HepG2 (cell line): ENCODE results near the gene TVP23A. TPM values are rescaled to one million over a fixed set of nuclear protein-coding genes. Genes with fewer than 3 reads are reported as not detected.

Experiments
- CBX1 ChIP-seq: IDR thresholded peaks from one replicate; pipeline ENCODE4 v1.6.1; 2016; ENCODE audit warnings: antibody characterized with exemption, low read depth
- NR1H2 ChIP-seq: sonication (generic); formaldehyde crosslinking; IDR thresholded peaks from 2 replicates; pipeline ENCODE4 v1.8.1; 2022; ENCODE audit warnings: low read depth, missing genetic modification reagents, borderline replicate concordance
- SMARCE1 ChIP-seq: fragments of 450-650 bp; IDR thresholded peaks from 2 replicates; pipeline ENCODE4 v1.6.1; 2017; ENCODE audit warnings: borderline replicate concordance
- SOX13 ChIP-seq, 3 experiments: fragments of 450-650 bp in 1 of 3; sonication (generic) in 1 of 3; formaldehyde crosslinking in 1 of 3; IDR thresholded peaks in 2 of 3; conservative IDR thresholded peaks in 1 of 3; 2 replicates each; pipeline versions ENCODE4 v1.5.0 to v1.6.1; 2016 to 2020; ENCODE audit warnings: antibody characterized with exemption in 1 of 3, mild to moderate bottlenecking in 1 of 3, missing compliant biosample characterization in 1 of 3, missing genetic modification reagents in 1 of 3, moderate library complexity in 1 of 3
- ZFP36L2 ChIP-seq: sonication (generic); formaldehyde crosslinking; IDR thresholded peaks from 2 replicates; pipeline ENCODE4 v1.4.0; 2020; ENCODE audit warnings: missing genetic modification reagents
- ZNF24 ChIP-seq: fragments of 450-650 bp; IDR thresholded peaks from 2 replicates; pipeline ENCODE4 v1.6.1; 2017; ENCODE audit warnings: antibody characterized with exemption, mild to moderate bottlenecking
- ZNF441 ChIP-seq: sonication (generic); formaldehyde crosslinking; IDR thresholded peaks from 2 replicates; pipeline ENCODE4 v1.7.0; 2021; ENCODE audit warnings: missing genetic modification reagents, borderline replicate concordance
- ZNF550 ChIP-seq: sonication (generic); formaldehyde crosslinking; IDR thresholded peaks from 2 replicates; pipeline ENCODE4 v1.4.0; 2020; ENCODE audit warnings: mild to moderate bottlenecking, missing genetic modification reagents, borderline replicate concordance
- ZNF607 ChIP-seq: sonication (generic); formaldehyde crosslinking; IDR thresholded peaks from 2 replicates; pipeline ENCODE4 v1.5.1; 2020; ENCODE audit warnings: missing genetic modification reagents, mild to moderate bottlenecking, borderline replicate concordance
- ZNF7 ChIP-seq: IDR thresholded peaks from 2 replicates; pipeline ENCODE4 v1.6.1; 2016; ENCODE audit warnings: missing biosample characterization, missing genetic modification reagents
- ZNF709 ChIP-seq: sonication (generic); formaldehyde crosslinking; IDR thresholded peaks from 2 replicates; pipeline ENCODE4 v1.5.0; 2020; ENCODE audit warnings: mild to moderate bottlenecking, missing genetic modification reagents
- polyA plus RNA-seq, 8 experiments: library from polyadenylated mRNA; depleted of rRNA in 3 of 8; stranded (reverse) in 7 of 8; unstranded in 1 of 8; fragments of >200 nt; fragmentation: Illumina TruSeq in 4 of 8; extraction: Trizol in 4 of 8; gene quantifications; 2 replicates each; pipeline versions ENCODE4 v1.2.1 to v1.2.3, GENCODE V29; 2011 to 2016; ENCODE audit warnings: low read depth in 4 of 8, missing spikeins in 1 of 8, mixed read lengths in 1 of 8; ENCODE audit not compliant: insufficient read depth in 1 of 8
- total RNA-seq, 5 experiments: library from RNA; depleted of rRNA; stranded (reverse); fragments of >200 nt; fragmentation: Illumina TruSeq; extraction: Trizol; gene quantifications; 2 replicates each; pipeline ENCODE4 v1.2.3, GENCODE V29; 2016; ENCODE audit warnings: low read depth in 1 of 5
- TF ChIP-seq, protein P1 (sequence below): sonication (generic); formaldehyde crosslinking; IDR thresholded peaks from 2 replicates; pipeline ENCODE4 v1.5.0; 2020; ENCODE audit warnings: mild to moderate bottlenecking, missing genetic modification reagents, borderline replicate concordance
- TF ChIP-seq, protein P2 (sequence below): sonication (generic); formaldehyde crosslinking; IDR thresholded peaks from 2 replicates; pipeline ENCODE4 v1.5.0; 2020; ENCODE audit warnings: mild to moderate bottlenecking, missing genetic modification reagents, moderate library complexity
- TF ChIP-seq, protein P3 (sequence below): sonication (generic); formaldehyde crosslinking; IDR thresholded peaks from 2 replicates; pipeline ENCODE4 v1.5.1; 2020; ENCODE audit warnings: missing genetic modification reagents, mild to moderate bottlenecking, borderline replicate concordance
- TF ChIP-seq, protein P4 (sequence below): fragments of 450-650 bp; IDR thresholded peaks from 2 replicates; pipeline ENCODE4 v1.6.1; 2017

The TVP23A gene
- total and polyA plus RNA-seq, 2 of the 13 experiments (the other 11 are each of a cell fraction or from before 2014, with no cell fraction given): not detected

DNA sequence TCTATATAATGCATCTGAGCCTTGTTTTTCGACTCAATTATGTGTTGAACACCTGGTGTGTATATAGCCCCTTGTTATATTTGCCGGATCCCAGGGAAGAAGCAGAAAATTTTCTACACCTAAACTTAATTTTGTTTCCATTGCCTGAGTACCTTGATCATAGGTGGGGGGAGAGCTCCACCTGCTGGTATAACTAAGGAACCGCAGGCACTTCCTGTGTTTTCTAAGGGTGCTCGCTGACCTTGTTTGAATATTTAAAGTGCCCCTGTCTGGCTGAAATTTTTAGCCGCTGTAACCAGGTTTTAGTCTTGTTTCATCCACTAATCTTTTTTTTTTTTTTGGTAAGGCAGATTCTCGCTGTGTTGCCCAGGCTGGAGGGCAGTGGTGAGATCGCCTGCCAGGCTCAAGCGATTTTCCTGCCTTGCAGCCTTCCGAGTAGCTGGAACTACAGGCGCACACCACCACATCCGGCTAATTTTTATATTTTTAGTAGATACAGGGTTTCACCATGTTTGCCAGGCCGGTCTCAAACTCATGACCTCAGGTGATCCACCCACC lies 81.4 kb downstream of the TVP23A start (continued):
- TF ChIP-seq, protein P1, sequence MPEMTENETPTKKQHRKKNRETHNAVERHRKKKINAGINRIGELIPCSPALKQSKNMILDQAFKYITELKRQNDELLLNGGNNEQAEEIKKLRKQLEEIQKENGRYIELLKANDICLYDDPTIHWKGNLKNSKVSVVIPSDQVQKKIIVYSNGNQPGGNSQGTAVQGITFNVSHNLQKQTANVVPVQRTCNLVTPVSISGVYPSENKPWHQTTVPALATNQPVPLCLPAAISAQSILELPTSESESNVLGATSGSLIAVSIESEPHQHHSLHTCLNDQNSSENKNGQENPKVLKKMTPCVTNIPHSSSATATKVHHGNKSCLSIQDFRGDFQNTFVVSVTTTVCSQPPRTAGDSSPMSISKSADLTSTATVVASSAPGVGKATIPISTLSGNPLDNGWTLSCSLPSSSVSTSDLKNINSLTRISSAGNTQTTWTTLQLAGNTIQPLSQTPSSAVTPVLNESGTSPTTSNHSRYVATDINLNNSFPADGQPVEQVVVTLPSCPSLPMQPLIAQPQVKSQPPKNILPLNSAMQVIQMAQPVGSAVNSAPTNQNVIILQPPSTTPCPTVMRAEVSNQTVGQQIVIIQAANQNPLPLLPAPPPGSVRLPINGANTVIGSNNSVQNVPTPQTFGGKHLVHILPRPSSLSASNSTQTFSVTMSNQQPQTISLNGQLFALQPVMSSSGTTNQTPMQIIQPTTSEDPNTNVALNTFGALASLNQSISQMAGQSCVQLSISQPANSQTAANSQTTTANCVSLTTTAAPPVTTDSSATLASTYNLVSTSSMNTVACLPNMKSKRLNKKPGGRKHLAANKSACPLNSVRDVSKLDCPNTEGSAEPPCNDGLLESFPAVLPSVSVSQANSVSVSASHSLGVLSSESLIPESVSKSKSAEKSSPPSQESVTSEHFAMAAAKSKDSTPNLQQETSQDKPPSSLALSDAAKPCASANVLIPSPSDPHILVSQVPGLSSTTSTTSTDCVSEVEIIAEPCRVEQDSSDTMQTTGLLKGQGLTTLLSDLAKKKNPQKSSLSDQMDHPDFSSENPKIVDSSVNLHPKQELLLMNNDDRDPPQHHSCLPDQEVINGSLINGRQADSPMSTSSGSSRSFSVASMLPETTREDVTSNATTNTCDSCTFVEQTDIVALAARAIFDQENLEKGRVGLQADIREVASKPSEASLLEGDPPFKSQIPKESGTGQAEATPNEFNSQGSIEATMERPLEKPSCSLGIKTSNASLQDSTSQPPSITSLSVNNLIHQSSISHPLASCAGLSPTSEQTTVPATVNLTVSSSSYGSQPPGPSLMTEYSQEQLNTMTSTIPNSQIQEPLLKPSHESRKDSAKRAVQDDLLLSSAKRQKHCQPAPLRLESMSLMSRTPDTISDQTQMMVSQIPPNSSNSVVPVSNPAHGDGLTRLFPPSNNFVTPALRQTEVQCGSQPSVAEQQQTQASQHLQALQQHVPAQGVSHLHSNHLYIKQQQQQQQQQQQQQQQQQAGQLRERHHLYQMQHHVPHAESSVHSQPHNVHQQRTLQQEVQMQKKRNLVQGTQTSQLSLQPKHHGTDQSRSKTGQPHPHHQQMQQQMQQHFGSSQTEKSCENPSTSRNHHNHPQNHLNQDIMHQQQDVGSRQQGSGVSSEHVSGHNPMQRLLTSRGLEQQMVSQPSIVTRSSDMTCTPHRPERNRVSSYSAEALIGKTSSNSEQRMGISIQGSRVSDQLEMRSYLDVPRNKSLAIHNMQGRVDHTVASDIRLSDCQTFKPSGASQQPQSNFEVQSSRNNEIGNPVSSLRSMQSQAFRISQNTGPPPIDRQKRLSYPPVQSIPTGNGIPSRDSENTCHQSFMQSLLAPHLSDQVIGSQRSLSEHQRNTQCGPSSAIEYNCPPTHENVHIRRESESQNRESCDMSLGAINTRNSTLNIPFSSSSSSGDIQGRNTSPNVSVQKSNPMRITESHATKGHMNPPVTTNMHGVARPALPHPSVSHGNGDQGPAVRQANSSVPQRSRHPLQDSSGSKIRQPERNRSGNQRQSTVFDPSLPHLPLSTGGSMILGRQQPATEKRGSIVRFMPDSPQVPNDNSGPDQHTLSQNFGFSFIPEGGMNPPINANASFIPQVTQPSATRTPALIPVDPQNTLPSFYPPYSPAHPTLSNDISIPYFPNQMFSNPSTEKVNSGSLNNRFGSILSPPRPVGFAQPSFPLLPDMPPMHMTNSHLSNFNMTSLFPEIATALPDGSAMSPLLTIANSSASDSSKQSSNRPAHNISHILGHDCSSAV: no peak
- TF ChIP-seq ZNF441 (CRISPR knock-in tag): 0 out of 2 replicates have a peak, but pooled peaks have one; percentile 26
- no peak for TF ChIP-seq ZFP36L2
- TF ChIP-seq NR1H2: no peak
- TF ChIP-seq ZNF7 (CRISPR knock-in tag): no peak
- TF ChIP-seq, protein P2, sequence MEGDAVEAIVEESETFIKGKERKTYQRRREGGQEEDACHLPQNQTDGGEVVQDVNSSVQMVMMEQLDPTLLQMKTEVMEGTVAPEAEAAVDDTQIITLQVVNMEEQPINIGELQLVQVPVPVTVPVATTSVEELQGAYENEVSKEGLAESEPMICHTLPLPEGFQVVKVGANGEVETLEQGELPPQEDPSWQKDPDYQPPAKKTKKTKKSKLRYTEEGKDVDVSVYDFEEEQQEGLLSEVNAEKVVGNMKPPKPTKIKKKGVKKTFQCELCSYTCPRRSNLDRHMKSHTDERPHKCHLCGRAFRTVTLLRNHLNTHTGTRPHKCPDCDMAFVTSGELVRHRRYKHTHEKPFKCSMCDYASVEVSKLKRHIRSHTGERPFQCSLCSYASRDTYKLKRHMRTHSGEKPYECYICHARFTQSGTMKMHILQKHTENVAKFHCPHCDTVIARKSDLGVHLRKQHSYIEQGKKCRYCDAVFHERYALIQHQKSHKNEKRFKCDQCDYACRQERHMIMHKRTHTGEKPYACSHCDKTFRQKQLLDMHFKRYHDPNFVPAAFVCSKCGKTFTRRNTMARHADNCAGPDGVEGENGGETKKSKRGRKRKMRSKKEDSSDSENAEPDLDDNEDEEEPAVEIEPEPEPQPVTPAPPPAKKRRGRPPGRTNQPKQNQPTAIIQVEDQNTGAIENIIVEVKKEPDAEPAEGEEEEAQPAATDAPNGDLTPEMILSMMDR (CRISPR knock-in tag): peak; percentile 93
- no peak for TF ChIP-seq ZNF550 (CRISPR knock-in tag)
- TF ChIP-seq SOX13 (IDR thresholded peaks at IDR 0.05): no peak
- TF ChIP-seq SOX13 (CRISPR knock-in tag; conservative IDR thresholded peaks at IDR 0.05 in 1 of 2, IDR thresholded peaks at IDR 0.05 in 1 of 2): no peak
- no peak for TF ChIP-seq ZNF709 (CRISPR knock-in tag)
- TF ChIP-seq ZNF24: peak; percentile 68; the same call in 1 of the 2 replicates
- no peak for TF ChIP-seq SMARCE1
- no peak for TF ChIP-seq CBX1
- TF ChIP-seq, protein P3, sequence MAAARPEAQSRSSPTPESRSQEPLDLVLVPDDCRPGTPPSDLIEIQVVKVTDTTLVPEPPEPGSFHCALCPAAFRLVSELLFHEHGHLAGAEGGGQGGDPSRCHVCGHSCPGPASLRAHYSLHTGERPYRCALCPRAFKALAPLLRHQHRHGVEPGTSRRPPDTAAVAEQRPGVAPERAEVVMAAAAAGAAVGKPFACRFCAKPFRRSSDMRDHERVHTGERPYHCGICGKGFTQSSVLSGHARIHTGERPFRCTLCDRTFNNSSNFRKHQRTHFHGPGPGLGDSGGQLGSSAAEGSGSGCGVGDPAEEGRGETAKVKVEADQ (CRISPR knock-in tag): no peak
- TF ChIP-seq ZNF607 (CRISPR knock-in tag): no peak
- TF ChIP-seq, protein P4, sequence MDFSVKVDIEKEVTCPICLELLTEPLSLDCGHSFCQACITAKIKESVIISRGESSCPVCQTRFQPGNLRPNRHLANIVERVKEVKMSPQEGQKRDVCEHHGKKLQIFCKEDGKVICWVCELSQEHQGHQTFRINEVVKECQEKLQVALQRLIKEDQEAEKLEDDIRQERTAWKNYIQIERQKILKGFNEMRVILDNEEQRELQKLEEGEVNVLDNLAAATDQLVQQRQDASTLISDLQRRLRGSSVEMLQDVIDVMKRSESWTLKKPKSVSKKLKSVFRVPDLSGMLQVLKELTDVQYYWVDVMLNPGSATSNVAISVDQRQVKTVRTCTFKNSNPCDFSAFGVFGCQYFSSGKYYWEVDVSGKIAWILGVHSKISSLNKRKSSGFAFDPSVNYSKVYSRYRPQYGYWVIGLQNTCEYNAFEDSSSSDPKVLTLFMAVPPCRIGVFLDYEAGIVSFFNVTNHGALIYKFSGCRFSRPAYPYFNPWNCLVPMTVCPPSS: no peak
